Frontal cortex (tissue), 4 donors: ENCODE results near the gene MRRF. TPM values are rescaled to one million over a fixed set of nuclear protein-coding genes. Genes with fewer than 3 reads are reported as not detected.

Source experiments
- DNase-seq, 2 donors: peaks; one replicate each; pipeline ENCODE4 v3.0.0; 2012; ENCODE audit warnings: low spot score in 2 of 2
- FAIRE-seq: peaks from 2 replicates; lab custom pipeline; 2012; peaks lifted over from hg19 to GRCh38; lab: Jason Lieb, UNC
- small RNA-seq: library from RNA; depleted of rRNA; stranded (forward); fragments of <200 nt; gene quantifications from one replicate; pipeline ENCODE3, GENCODE V24; 2014
- total RNA-seq: library from RNA; depleted of rRNA; stranded (reverse); fragments of >200 nt; gene quantifications from one replicate; pipeline ENCODE4 v1.2.3, GENCODE V29; 2014
- donor health status: control.
- donor health status: control.
- donor health status: control.

Gene MRRF
- total RNA-seq, 1 donor from 2014 or later: 24.5 TPM

DNA sequence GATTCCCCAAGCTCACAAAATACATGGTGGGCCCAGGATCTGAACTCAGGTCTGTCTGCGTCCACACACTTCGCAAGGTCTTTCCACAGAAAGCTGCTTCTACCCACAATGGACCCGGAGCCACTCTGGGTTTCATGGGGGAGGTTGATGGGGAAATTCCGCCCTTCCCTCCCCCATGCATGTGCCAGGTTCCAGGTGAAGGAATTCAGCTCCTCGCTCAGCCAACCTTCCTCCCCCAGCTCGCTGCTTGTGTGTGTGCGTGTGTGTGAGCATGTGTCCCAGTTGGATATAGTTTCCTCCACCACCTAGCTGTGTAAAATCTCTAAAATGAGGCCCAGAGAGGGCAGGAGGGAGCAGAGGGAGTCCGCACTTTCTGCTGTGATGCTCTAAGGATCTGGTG is 107.2 kb downstream of the MRRF start:
- DNase-seq: no peak
- FAIRE-seq: no peak

DNA sequence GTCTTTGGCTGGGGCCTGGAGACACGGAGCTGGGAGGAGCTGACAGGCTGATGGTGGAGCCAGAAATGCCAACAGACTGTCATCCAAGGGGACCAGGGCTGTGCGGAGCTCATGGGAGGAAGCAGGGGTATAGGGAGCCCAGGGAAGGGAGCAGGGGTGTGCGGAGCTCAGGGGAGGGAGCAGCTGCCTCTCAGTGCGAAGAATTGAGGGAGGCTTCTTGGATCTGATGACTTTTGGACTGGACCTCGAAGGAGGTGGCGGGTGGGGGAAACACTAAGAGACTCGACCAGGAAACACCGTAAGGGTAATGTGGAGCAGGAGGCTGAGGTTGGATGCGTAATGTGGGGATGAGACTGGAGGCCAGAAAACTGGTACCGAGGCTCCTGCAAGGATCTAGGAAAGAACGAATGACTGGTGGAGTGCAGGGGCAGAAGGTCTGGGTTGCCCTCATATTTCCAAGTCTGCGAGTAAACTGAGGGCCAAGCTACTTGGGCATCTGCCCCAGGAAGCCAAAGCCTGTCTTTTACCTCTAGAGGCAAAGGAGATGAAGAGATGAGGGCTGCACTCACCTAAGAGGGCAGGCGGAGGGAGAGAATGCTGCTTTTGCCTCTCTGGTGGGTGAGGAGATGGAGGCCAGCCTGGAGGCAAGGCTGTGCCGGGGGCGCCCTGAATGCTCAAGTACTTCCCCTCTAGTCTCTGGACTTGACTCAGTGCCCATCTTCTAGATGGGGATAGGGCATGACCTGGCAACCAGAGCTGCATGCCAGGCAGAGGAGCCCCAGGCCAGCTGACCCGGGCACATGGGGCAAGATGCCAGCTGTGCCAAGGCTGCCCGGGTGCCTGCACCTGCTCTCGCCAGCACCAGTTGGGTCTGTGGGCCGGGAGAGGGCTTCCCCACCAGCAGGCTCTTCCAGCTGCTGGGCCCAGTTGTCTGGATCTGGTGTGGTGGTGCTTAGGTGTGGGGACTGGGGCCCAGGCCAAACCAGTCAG is 108.5 kb downstream of the MRRF start:
- DNase-seq (no peak), FAIRE-seq (no peak)

DNA sequence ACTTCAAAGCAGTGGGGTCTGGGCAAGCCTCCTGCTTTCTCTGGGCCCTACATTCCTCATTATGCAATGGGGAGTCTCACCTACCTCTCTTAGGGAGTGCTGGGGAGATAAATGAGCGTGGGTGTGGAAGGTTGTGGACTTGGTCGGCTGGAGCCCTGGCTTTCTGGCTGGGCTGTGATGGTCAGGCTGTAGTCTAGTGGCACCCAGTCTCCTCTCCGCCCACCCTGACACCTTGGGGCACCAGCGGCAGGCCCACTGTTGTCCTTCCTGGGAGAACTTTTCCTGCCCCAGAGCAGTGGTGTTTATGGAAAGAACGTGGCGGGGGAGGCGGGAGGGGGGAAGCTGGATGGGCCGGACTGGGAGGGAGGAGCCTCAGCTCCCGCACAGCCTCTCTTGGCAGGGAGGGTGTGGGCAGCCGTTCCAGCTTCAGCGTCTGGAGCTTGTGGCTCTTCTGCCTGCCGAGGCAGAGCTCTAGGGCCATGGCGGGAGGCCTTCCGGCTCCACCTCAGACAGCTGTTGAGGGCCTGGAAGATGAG is 110.3 kb downstream of the MRRF start:
- FAIRE-seq (no peak), DNase-seq (no peak)

DNA sequence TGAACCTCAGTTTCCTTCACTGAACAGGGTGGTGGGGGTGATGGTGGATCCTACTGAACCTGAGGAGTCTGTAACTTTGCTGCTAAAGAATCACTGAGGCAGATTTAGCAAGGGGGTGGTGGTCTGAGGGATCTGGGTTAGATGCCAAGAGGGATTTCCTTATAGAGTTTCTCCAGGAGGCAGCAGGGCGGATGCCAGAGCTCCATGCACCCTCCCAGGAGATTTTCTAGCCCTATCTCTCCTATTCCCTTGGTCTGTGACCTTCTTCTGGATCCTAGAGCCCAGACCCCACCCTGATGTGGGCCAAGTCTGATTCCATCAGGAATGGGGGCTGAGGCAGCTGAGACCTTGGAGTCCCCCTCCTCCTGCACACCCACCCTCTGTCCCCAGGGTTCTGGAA is 112.1 kb downstream of the MRRF start:
- no peak for FAIRE-seq
- no peak for DNase-seq

DNA sequence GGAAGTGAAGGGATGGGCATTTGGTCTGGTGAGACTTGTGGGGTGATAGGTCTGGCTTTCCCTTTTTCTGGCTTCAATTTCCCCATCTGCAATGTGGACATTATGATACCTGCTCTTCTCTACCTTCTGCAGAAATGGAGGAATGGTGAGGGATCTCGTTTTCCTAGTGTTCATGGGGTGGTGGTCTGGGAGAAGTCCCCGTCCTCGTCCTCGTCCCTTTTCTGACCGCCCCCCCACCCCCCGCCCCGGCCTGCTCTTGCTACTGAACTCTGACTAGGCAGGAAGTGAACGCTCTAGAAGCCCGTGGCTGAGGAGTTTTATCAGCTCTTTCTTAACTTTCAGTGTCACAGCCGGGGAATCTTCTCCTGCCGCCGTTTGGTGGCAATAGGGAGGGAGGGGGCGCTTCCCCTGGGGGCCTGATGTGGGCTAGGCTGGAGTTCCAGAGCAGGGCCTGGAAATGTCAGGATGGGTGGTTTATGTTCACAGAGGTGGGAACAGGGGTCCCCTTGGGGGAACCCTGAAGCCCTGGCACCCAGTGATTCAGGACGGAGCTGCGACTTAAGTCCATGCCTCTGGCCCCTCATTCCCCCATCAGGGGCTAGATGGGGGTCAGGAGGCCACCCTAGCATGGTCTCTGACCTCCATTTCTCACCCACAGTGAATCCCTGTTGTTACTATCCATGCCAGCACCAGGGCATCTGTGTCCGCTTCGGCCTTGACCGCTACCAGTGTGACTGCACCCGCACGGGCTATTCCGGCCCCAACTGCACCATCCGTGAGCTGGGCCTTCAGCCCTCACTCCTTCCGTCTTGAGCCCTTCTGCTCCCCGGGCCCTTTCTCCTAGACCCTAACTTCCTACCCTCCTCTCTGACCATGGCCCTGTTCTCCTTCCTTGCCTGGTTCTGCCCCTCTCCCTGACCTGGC is 112.8 kb downstream of the MRRF start:
- DNase-seq (no peak), FAIRE-seq (no peak)

DNA sequence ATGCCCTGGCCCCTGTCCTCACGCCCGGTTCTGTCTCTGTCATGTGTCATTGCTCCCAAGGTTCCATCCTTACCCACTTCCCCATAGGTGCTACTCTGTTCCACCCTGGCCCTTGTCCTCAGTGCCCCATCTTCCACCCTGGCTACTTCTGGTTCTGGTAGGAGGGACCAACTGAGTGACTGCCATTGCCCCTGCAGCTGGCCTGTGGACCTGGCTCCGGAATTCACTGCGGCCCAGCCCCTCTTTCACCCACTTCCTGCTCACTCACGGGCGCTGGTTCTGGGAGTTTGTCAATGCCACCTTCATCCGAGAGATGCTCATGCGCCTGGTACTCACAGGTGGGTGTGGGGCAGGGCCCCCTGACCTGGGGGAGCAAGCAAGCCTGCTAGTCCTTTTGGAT is 113.6 kb downstream of the MRRF start:
- FAIRE-seq (no peak), DNase-seq (no peak)

DNA sequence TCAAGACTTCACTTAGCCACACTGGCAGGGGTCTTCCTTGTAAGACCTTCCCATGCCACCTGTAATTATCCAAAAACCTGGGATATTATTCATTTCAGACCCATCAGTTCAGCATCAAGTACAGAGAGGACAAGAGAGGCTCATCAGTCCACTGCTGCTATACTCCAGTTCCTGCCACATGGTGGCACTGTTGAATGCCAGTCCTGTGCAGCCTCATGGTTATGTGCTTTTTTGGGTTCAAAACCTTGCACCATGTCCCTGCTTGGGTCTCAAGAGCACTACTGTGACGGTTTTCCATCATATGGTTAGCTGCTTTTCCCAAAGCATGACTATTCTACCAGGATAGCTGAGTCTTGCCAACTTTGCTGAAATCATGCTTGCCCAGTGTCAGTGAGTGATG is 114.7 kb downstream of the MRRF start:
- FAIRE-seq (no peak), DNase-seq (no peak)

DNA sequence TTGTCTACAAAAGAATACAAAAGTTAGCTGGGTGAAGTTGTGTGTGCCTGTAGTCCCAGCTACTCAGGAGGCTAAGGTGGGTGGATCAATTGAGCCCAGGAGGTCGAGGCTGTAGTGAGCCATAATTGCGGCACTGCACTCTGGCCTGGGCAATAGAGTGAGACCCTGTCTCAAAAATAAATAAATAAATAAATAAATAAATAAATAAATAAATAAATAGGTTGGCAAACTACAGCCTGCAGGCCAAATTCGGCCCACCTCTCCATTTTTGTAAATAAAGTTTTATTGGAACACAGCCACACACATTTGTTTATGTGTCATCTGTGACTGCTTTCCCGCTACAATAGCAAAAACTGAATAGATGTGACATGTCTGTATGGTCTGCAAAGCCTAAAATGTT is 115.6 kb downstream of the MRRF start:
- DNase-seq (no peak), FAIRE-seq (no peak)

Small RNA genes within 50 kb of the gene (small RNA-seq; reads per million reads assigned to genes)
- not detected for gene AL162424.1

Other genes starting within 250 kb of the MRRF start
- 23.6 TPM for gene TTLL11, start 171.6 kb upstream of the MRRF start, total RNA-seq
- gene NDUFA8, start 105.1 kb upstream of the MRRF start, total RNA-seq: 33.8 TPM
- gene MORN5, start 105.0 kb upstream of the MRRF start, total RNA-seq: 0.82 TPM
- 11.8 TPM for gene LHX6, start 35.9 kb upstream of the MRRF start, total RNA-seq
- 15.9 TPM for gene RBM18, start within 50 bp of the MRRF start, total RNA-seq
- gene PTGS1, start 106.1 kb downstream of the MRRF start, total RNA-seq: 0.41 TPM
- not detected for gene OR1J1, start 213.0 kb downstream of the MRRF start, total RNA-seq
- not detected for gene OR1J2, start 245.9 kb downstream of the MRRF start, total RNA-seq